Muscle layer of colon (tissue), 2 donors: Measurements from ENCODE around the gene TASL.
"Not testable (repeated sequence)": the region's sequence is repeated elsewhere in the genome, so short reads cannot be mapped to it uniquely, and the experiment has no call there.

Experiments
- H3K27ac ChIP-seq: one replicate; pipeline ENCODE4 v1.7.0; 2013; ENCODE audit warnings: low read depth, mild to moderate bottlenecking, low read length, moderate library complexity
- H3K27me3 ChIP-seq, 2 donors: one replicate each; pipeline ENCODE4 v1.7.0; 2013; ENCODE audit warnings: low read length in 2 of 2, mild to moderate bottlenecking in 2 of 2; ENCODE audit not compliant: insufficient read depth in 2 of 2, control insufficient read depth in 1 of 2
- H3K36me3 ChIP-seq: one replicate; pipeline ENCODE4 v1.7.0; 2013; ENCODE audit warnings: mild to moderate bottlenecking, low read length; ENCODE audit not compliant: insufficient read depth
- H3K4me1 ChIP-seq: one replicate; pipeline ENCODE4 v1.7.0; 2013; ENCODE audit warnings: mild to moderate bottlenecking, low read length; ENCODE audit not compliant: insufficient read depth
- H3K4me3 ChIP-seq, 2 donors: one replicate each; pipeline ENCODE4 v1.7.0; 2013; ENCODE audit warnings: low read length in 2 of 2, low read depth in 1 of 2, mild to moderate bottlenecking in 1 of 2, moderate library complexity in 1 of 2
- H3K9ac ChIP-seq: one replicate; pipeline ENCODE4 v1.7.0; 2013; ENCODE audit warnings: low read length
- H3K9me3 ChIP-seq: one replicate; pipeline ENCODE4 v1.7.0; 2013; ENCODE audit warnings: mild to moderate bottlenecking, low read length
- donor health status: abdominal sarcoma.
- donor health status: Adenocarcinoma of cecum.

The TASL gene

GRCh38 chrX:30600269-30601176 is 23.0 kb upstream of the TASL start:
- H3K27me3 ChIP-seq, H3K36me3 ChIP-seq, H3K9me3 ChIP-seq, H3K9ac ChIP-seq, H3K27ac ChIP-seq, H3K4me1 ChIP-seq, H3K4me3 ChIP-seq: not testable (repeated sequence)

DNA sequence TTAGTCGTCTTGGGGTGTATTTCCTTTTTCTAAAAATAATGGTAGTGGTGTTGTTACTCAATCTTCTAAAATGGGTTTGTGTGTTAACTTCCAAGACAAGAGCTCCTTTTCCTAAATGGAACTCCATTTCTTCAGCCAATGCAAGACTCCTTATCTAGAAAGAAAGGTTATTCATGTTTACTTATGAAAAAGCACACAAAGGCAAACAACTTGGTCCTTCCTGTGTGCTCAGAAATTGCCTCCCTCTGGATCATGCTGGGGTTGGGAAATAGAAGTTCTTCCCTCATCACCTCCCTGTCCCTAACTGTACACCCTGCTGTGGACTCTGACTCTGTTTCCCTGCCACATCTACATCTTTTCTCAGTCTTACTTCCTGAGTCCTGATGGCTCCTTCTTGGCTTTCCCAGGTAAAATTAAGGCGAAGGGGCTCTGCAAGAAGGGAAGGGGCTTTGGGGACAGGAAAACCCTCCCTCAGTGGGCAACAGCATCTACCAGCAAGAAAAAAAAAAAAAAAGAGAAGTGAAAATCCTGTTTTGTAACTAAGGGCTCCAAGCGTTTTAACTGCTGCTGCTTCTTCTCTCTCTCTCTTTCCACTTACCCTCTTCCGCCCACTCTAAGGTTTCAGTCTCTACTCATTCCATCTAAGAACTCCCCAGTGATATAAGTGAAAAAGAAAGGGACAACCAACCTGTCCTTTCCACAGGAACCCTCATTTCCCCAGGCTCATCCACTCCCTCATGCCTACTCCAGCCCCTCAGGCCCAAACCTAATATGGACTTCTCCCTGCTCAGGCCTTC is 19.8 kb upstream of the TASL start:
- H3K4me1 ChIP-seq = no peaks in the 10 kb centered on the region
- no peak overlapping the region for H3K9ac ChIP-seq
- H3K4me3 ChIP-seq = no peak overlapping the region
- no peak overlapping the region for H3K27ac ChIP-seq
- H3K9me3 ChIP-seq = no peaks in the 10 kb centered on the region
- no peaks in the 10 kb centered on the region for H3K27me3 ChIP-seq
- H3K36me3 ChIP-seq = no peaks in the 10 kb centered on the region

DNA sequence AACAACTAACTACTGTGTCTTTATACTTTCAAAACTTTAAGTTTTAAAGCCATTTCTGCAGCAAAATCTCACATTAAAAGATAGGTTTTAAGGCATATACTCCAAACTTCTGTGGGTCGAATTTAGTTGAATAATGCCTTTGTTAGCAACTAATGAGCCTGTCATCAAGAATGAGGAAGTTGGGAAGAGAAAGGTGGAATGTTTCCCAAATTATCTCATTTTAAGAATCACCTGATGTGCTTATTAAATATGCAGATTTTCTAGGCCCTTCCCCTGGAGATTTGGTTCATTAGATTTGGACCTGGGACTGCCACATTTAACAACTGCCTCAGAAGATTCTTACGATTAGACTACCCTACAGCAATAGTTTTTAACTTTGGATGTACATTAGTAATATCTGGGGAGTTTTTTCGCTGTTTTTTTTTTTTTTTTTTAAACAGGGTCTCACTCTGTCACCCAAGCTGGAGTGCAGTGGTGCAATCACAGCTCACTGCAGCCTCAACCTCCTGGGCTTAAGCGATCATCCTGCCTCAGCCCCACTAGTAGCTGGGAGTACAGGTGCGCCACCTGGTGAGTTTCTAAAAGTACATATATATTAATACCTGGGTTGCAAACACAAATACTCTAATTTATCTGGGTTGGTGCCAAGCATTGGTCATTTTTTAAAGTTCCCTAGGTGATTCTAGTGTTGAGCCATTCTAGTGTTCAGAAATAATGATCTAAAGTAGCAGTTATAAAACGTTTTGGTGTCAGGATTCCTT is 16.1 kb upstream of the TASL start:
- Histone ChIP-seq H3K4me3 (no peak overlapping the region), H3K4me1 (no peaks in the 10 kb centered on the region), H3K9me3 (no peaks in the 10 kb centered on the region), H3K27me3 (no peaks in the 10 kb centered on the region), H3K36me3 (no peaks in the 10 kb centered on the region), H3K27ac (no peak overlapping the region), H3K9ac (no peak overlapping the region)

- H3K9me3 ChIP-seq = no peaks in the 10 kb centered on the region
- no peaks in the 10 kb centered on the region for H3K27me3 ChIP-seq
- no peak overlapping the region for H3K27ac ChIP-seq
- H3K4me3 ChIP-seq = no peak overlapping the region
- H3K9ac ChIP-seq = no peak overlapping the region
- H3K4me1 ChIP-seq = no peaks in the 10 kb centered on the region
- H3K36me3 ChIP-seq = no peaks in the 10 kb centered on the region
Measured at GRCh38 chrX:30592831-30593230, 15.3 kb upstream of the TASL start.

- Histone ChIP-seq H3K36me3 (no peaks in the 10 kb centered on the region), H3K9ac (no peak overlapping the region), H3K4me3 (no peak overlapping the region), H3K4me1 (no peaks in the 10 kb centered on the region), H3K27me3 (no peaks in the 10 kb centered on the region), H3K9me3 (no peaks in the 10 kb centered on the region), H3K27ac (no peak overlapping the region)
Measured at GRCh38 chrX:30590368-30590767, 12.8 kb upstream of the TASL start.

DNA sequence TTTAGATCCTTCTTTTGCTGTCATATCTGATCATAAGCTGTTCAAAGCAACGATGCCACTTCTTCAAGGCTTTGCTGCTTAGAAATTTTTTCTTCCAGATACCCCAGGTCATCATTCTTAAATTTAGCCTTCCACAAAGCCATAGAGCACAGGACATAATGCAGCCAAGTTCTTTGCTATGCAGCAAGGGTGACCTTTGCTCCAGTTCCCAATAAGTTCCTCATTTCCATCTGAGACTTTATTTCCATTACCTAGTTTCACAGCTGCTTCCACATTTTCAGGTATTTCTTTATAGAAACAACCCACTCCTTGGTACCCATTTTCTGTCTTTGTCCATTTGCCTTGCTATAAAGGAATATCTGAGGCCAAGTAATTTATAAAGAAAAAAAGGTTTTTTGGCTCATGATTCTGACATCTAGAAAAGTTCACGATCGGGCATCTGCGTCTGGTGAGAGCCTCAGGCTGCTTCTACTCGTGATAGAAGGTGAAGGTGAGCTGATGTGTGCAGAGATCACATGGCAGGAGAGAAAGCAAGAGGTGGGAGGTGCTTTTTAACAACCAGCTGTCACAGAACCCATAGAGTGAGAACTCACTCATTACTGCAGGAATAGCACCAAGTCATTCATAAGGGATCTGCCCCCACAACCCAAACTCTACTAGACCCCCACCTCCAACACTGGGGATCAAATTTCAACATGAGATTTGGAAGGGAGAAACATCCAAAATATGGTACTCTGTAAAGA is 11.8 kb upstream of the TASL start:
- no peaks in the 10 kb centered on the region for H3K9me3 ChIP-seq
- no peaks in the 10 kb centered on the region for H3K27me3 ChIP-seq
- H3K27ac ChIP-seq = no peak overlapping the region

GRCh38 chrX:30586516-30586915 is 8.9 kb upstream of the TASL start:
- no peaks in the 10 kb centered on the region for H3K9me3 ChIP-seq
- H3K9ac ChIP-seq = no peak overlapping the region
- no peaks in the 10 kb centered on the region for H3K27me3 ChIP-seq
- H3K36me3 ChIP-seq = no peaks in the 10 kb centered on the region
- H3K4me3 ChIP-seq = no peak overlapping the region
- no peaks in the 10 kb centered on the region for H3K4me1 ChIP-seq
- H3K27ac ChIP-seq = no peak overlapping the region

More for the DNA sequence above, 11.8 kb upstream of the TASL start:
- no peaks in the 10 kb centered on the region for H3K4me1 ChIP-seq
- H3K9ac ChIP-seq = no peak overlapping the region
- H3K4me3 ChIP-seq = no peak overlapping the region
- H3K36me3 ChIP-seq = no peaks in the 10 kb centered on the region

- H3K4me3 ChIP-seq = no peak overlapping the region
Measured at GRCh38 chrX:30582664-30583063, 5.1 kb upstream of the TASL start.

GRCh38 chrX:30580641-30581040 is 3.1 kb upstream of the TASL start:
- Histone ChIP-seq H3K9ac (no peak overlapping the region), H3K4me1 (no peaks in the 10 kb centered on the region), H3K36me3 (no peaks in the 10 kb centered on the region), H3K27ac (no peak overlapping the region), H3K4me3 (no peak overlapping the region), H3K27me3 (no peaks in the 10 kb centered on the region), H3K9me3 (no peaks in the 10 kb centered on the region)

More at GRCh38 chrX:30582664-30583063, 5.1 kb upstream of the TASL start:
- Histone ChIP-seq H3K27me3 (no peaks in the 10 kb centered on the region), H3K9ac (no peak overlapping the region), H3K27ac (no peak overlapping the region), H3K36me3 (no peaks in the 10 kb centered on the region), H3K4me1 (no peaks in the 10 kb centered on the region), H3K9me3 (no peaks in the 10 kb centered on the region)

- Histone ChIP-seq H3K4me3 (no peak overlapping the region), H3K27me3 (no peaks in the 10 kb centered on the region), H3K27ac (no peak overlapping the region), H3K36me3 (no peaks in the 10 kb centered on the region), H3K9ac (no peak overlapping the region), H3K9me3 (no peaks in the 10 kb centered on the region), H3K4me1 (no peaks in the 10 kb centered on the region)
Measured at GRCh38 chrX:30576881-30577280, 685 bp downstream of the TASL start.

GRCh38 chrX:30573125-30573524 is 4.4 kb downstream of the TASL start:
- Histone ChIP-seq H3K9ac (no peak overlapping the region), H3K4me3 (no peak overlapping the region), H3K36me3 (no peaks in the 10 kb centered on the region), H3K9me3 (no peaks in the 10 kb centered on the region), H3K27ac (no peak overlapping the region), H3K4me1 (no peaks in the 10 kb centered on the region), H3K27me3 (no peaks in the 10 kb centered on the region)
